ENCODE results near the gene C12orf54. TPM values are rescaled to one million over a fixed set of nuclear protein-coding genes. Genes with fewer than 3 reads are reported as not detected.

C12orf54 gene
- total and polyA plus RNA-seq, 3 donors from 2014 or later, result 22.3 to 111 (median 77.1) TPM

- WGBS, 2 donors, result 39 to 62% methylated on average over 5 of the region's 5 CpGs
- no peak for DNase-seq
- TF ChIP-seq CTCF (IDR thresholded peaks at IDR 0.05), result no peak
- no peak for TF ChIP-seq POLR2A (IDR thresholded peaks at IDR 0.05)
Measured at GRCh38 chr12:48525332-48525731, 43.0 kb downstream of the C12orf54 start, which contains the start of gene OR8S1. TSS of gene OR8S1 (plus strand) at chr12:48525632. CDS start at chr12:48525632, 0 bp downstream.

GRCh38 chr12:48527891-48528670 is 45.8 kb downstream of the C12orf54 start:
- intact Hi-C loops (cut with DNase I; ENCODE audit: low total_unique reads), result no loop called here
- TF ChIP-seq CTCF (IDR thresholded peaks at IDR 0.05) (no peak), POLR2A (IDR thresholded peaks at IDR 0.05) (no peak)
- Histone ChIP-seq H3K4me3 (peak overlapping the region; percentile 34 to 46), H3K27me3 (no peaks in the 10 kb centered on the region), H3K9me3 (no peaks in the 10 kb centered on the region), H3K36me3 (ENCODE audit: low read depth, missing control alignments) (no peaks in the 10 kb centered on the region), H3K4me1 (no peaks in the 10 kb centered on the region), H3K27ac (peak overlapping the region in 1 of 2 donors; percentile 16)
- WGBS, 2 donors, result 67 to 72% methylated on average over 20 to 44 of the region's 44 CpGs
- DNase-seq, result peak; percentile 45

More at GRCh38 chr12:48525332-48525731, 43.0 kb downstream of the C12orf54 start, which contains the start of gene OR8S1:
- Histone ChIP-seq H3K36me3 (ENCODE audit: low read depth, missing control alignments) (no peaks in the 10 kb centered on the region), H3K4me3 (no peak within 1 kb of the TSS), H3K4me1 (no peaks in the 10 kb centered on the region), H3K27me3 (no peaks in the 10 kb centered on the region), H3K9me3 (no peaks in the 10 kb centered on the region), H3K27ac (no peak within 1 kb of the TSS)
- intact Hi-C loops (cut with DNase I; ENCODE audit: low total_unique reads), result no loop called here

- TF ChIP-seq CTCF (IDR thresholded peaks at IDR 0.05) (no peak), POLR2A (IDR thresholded peaks at IDR 0.05) (no peak)
- intact Hi-C loops (cut with DNase I; ENCODE audit: low total_unique reads), result no loop called here
- Histone ChIP-seq H3K4me1 (no peaks in the 10 kb centered on the region), H3K9me3 (no peaks in the 10 kb centered on the region), H3K27me3 (no peaks in the 10 kb centered on the region), H3K4me3 (no peak overlapping the region), H3K36me3 (ENCODE audit: low read depth, missing control alignments) (no peaks in the 10 kb centered on the region), H3K27ac (no peak overlapping the region)
- no peak for DNase-seq
Measured at GRCh38 chr12:48532601-48533000, 50.3 kb downstream of the C12orf54 start.

GRCh38 chr12:48536602-48537001 is 54.3 kb downstream of the C12orf54 start:
- Histone ChIP-seq H3K27me3 (no peaks in the 10 kb centered on the region), H3K9me3 (no peaks in the 10 kb centered on the region), H3K27ac (no peak overlapping the region), H3K4me3 (no peak overlapping the region), H3K36me3 (ENCODE audit: low read depth, missing control alignments) (no peaks in the 10 kb centered on the region), H3K4me1 (no peaks in the 10 kb centered on the region)
- 96 to 100% methylated on average over 1 of the region's 1 CpG for WGBS, 2 donors
- TF ChIP-seq POLR2A (IDR thresholded peaks at IDR 0.05) (no peak), CTCF (IDR thresholded peaks at IDR 0.05) (no peak)
- DNase-seq, result no peak
- intact Hi-C loops (cut with DNase I; ENCODE audit: low total_unique reads), result no loop called here
